ENCODE measurements around the gene FBXO22. TPM values are rescaled to one million over a fixed set of nuclear protein-coding genes. Genes with fewer than 3 reads are reported as not detected.
"Not testable (repeated sequence)": the region's sequence is repeated elsewhere in the genome, so short reads cannot be mapped to it uniquely, and the experiment has no call there.

Gene FBXO22
- total RNA-seq, 2 donors from 2014 or later: 8.5 to 10.2 TPM

DNA sequence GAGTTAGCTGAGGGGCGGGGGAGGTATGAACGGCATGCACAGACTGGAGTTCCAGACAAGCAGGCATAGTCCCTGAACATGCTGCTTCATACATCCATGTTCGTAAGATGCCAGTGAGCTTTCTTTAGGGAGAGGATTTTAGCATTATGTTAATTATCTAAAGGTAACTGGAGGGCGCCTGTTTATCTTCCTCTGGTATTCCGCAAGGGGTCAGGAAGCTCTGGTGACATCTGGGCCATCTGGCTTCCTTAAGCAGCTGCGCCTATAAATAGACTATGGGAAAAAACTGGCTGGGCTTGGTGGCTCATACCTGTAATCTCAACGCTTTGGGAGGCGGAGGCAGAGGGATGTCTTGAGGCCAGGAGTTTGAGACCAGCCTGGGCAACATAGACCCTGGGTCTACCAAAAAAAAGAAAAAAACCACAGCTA lies 1.5 kb upstream of the FBXO22 start:
- TF ChIP-seq, protein P1, sequence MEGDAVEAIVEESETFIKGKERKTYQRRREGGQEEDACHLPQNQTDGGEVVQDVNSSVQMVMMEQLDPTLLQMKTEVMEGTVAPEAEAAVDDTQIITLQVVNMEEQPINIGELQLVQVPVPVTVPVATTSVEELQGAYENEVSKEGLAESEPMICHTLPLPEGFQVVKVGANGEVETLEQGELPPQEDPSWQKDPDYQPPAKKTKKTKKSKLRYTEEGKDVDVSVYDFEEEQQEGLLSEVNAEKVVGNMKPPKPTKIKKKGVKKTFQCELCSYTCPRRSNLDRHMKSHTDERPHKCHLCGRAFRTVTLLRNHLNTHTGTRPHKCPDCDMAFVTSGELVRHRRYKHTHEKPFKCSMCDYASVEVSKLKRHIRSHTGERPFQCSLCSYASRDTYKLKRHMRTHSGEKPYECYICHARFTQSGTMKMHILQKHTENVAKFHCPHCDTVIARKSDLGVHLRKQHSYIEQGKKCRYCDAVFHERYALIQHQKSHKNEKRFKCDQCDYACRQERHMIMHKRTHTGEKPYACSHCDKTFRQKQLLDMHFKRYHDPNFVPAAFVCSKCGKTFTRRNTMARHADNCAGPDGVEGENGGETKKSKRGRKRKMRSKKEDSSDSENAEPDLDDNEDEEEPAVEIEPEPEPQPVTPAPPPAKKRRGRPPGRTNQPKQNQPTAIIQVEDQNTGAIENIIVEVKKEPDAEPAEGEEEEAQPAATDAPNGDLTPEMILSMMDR (IDR thresholded peaks at IDR 0.05): no peak
- Histone ChIP-seq H3K4me1 (peaks cover 0 to 19% of the 10 kb centered on the region in 2 donors), H3K4me3 (no peak overlapping the region), H3K27me3 (no peaks in the 10 kb centered on the region), H3K9me3 (no peaks in the 10 kb centered on the region), H3K36me3 (peaks cover 6% of the 10 kb centered on the region), H3K27ac (no peak overlapping the region)
- no peak for DNase-seq (ENCODE audit: low spot score)

- no peak for DNase-seq (ENCODE audit: low spot score)
- Histone ChIP-seq H3K36me3 (peaks cover 6% of the 10 kb centered on the region), H3K4me3 (no peak overlapping the region), H3K27ac (no peak overlapping the region), H3K4me1 (peaks cover 0 to 19% of the 10 kb centered on the region in 2 donors), H3K9me3 (no peaks in the 10 kb centered on the region), H3K27me3 (no peaks in the 10 kb centered on the region)
- TF ChIP-seq, protein P1 (IDR thresholded peaks at IDR 0.05): no peak
Measured at GRCh38 chr15:75905231-75905630, 1.6 kb downstream of the FBXO22 start.

- H3K27ac ChIP-seq; H3K9me3 ChIP-seq; DNase-seq (ENCODE audit: low spot score); H3K4me1 ChIP-seq; H3K27me3 ChIP-seq; H3K4me3 ChIP-seq: not testable (repeated sequence)
- peaks cover 11% of the 10 kb centered on the region for H3K36me3 ChIP-seq
Measured at GRCh38 chr15:75910355-75910754, 6.7 kb downstream of the FBXO22 start.

- no peaks in the 10 kb centered on the region for H3K9me3 ChIP-seq
- H3K27me3 ChIP-seq: no peaks in the 10 kb centered on the region
- peaks cover 0 to 2% of the 10 kb centered on the region in 2 donors for H3K4me1 ChIP-seq
- no peak for DNase-seq (ENCODE audit: low spot score)
- TF ChIP-seq, protein P1 (IDR thresholded peaks at IDR 0.05): no peak
- H3K36me3 ChIP-seq: peaks cover 12% of the 10 kb centered on the region
- no peak overlapping the region for H3K4me3 ChIP-seq
- H3K27ac ChIP-seq: no peak overlapping the region
Measured at GRCh38 chr15:75916978-75917377, 13.3 kb downstream of the FBXO22 start.

DNA sequence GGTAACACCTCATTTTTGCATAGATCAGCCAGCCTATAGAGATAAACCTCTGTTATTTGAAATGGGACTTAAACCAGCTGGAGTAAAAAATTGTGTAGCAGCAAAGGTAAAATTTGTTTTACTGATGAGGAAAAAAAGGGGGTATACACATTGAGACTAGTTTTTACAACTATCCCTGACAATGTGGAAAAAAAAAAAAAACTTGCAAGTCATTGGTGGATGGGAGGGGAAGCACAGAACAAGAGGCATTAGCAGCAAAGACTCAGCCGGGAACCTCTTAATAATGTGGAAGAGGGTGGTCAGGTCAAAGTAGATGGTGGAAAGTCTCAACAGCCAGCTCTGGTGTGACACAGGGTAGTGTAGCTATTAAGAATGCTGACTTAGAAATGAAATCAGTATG lies 14.5 kb downstream of the FBXO22 start:
- Histone ChIP-seq H3K4me3 (no peak overlapping the region), H3K27ac (no peak overlapping the region), H3K27me3 (no peaks in the 10 kb centered on the region), H3K36me3 (peaks cover 12% of the 10 kb centered on the region), H3K4me1 (peaks cover 0 to 14% of the 10 kb centered on the region in 2 donors), H3K9me3 (no peaks in the 10 kb centered on the region)
- no peak for DNase-seq (ENCODE audit: low spot score)
- TF ChIP-seq, protein P1 (IDR thresholded peaks at IDR 0.05): no peak

GRCh38 chr15:75920079-75920478 lies 16.4 kb downstream of the FBXO22 start:
- no peaks in the 10 kb centered on the region for H3K27me3 ChIP-seq
- TF ChIP-seq, protein P1 (IDR thresholded peaks at IDR 0.05): no peak
- no peak for DNase-seq (ENCODE audit: low spot score)
- H3K36me3 ChIP-seq: peaks cover 5% of the 10 kb centered on the region
- no peak overlapping the region for H3K27ac ChIP-seq
- H3K4me3 ChIP-seq: no peak overlapping the region
- H3K4me1 ChIP-seq: peaks cover 0 to 19% of the 10 kb centered on the region in 2 donors
- no peaks in the 10 kb centered on the region for H3K9me3 ChIP-seq
